Activated T-cell treated with anti-CD3 and anti-CD28 coated beads for 4 hours (primary cell): ENCODE measurements around the gene INO80D.
A peak's percentile ranks its signal among the peaks of the same experiment; 100 is the strongest.

Experiments
- DNase-seq: peaks from one replicate; pipeline ENCODE4 v3.0.0-alpha.2; 2020

Gene INO80D

DNA sequence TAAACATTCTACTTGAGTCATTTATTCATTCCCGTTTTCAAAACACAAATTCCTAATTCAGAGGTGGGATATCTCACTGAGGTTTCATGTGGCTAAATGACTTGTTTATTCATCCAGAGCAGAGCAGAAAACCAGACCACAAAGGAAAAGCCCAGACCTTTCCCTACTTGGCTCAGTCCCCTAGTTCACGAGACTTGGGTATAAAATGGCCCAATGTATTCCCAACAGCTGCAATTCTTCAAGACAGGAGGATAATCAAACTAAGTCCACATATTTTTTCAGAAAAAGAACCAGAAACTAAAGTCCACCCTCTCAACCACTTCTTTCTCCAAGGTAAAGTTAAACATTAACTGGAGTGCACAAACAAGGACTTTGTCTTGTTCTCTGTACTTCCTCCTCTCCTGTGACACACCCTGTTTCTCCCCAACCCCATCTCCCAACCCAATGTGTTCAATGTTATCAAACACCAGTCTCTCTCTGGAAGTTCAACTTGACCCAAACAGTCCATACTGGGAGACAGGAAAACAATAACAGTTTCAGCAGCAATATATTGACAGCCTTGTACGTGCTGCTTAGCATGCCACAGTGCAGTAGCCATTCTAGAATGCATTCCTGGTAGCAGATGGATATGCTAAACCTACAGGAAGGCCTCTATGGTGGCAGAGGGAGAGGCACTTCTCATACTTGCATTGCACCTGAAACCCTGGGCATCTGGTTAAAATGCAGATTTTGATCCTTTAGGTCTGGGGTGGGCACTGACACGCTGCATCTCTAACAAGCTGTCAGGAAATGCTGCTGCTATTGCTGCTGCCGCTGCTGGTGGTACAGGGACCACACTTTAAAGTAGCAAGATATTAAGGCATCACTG is 110.7 kb downstream of the INO80D start:
- no peak for DNase-seq

DNA sequence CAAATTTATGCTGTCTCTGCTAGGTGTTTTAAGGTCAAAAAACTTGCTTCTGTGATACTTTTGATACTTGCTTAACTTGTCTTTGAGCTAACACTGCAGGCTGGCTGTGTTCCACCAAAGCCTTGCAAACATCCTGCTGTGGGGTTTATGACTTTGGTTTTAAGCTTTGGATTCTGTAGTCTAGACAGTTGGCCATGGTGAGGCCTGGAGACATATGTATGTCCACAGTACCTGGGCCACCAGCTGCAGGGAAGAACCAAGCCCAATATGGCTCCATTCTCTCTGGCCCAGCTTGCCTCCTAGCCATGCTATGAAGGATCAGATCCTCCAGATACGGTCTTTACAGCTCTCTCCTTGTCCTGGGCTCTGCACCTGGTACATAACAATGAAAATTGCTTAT is 113.9 kb downstream of the INO80D start:
- no peak for DNase-seq

DNA sequence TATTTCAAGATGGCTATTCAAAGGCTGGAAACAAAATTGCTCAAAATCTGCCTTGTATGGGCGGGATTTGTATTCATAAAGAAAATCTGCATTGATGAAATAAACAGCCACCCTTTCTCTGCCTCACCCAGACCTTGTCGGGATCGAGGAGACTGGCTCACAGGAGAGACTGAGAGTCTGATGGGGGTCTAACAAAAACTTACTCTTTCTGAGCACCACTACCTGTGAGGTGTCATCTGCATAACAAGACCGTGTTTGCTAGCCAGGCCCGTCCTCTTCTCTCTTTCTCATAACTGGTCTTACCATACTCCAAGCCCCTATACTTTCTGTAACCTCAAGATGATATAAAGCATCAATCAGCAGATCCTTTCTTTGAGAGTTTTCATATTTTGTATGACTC is 115.6 kb downstream of the INO80D start:
- no peak for DNase-seq

DNA sequence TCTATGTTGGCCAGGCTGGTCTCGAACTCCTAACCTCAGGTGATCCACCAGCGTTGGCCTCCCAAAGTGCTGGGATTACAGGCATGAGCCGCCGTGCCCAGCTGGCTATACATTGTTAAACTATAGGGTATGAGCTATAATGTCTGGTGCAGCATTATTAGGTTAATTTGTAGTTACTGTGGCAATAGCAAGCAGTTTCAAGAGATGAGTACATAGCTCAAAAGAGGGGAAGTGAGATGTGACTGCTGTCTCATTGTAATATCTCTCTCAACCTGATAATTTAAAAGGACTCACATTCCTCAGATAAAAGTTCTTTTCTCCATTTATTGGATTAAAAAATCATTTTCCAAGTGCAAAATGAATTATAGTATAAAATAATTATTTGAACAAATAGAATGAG is 116.4 kb downstream of the INO80D start:
- no peak for DNase-seq

DNA sequence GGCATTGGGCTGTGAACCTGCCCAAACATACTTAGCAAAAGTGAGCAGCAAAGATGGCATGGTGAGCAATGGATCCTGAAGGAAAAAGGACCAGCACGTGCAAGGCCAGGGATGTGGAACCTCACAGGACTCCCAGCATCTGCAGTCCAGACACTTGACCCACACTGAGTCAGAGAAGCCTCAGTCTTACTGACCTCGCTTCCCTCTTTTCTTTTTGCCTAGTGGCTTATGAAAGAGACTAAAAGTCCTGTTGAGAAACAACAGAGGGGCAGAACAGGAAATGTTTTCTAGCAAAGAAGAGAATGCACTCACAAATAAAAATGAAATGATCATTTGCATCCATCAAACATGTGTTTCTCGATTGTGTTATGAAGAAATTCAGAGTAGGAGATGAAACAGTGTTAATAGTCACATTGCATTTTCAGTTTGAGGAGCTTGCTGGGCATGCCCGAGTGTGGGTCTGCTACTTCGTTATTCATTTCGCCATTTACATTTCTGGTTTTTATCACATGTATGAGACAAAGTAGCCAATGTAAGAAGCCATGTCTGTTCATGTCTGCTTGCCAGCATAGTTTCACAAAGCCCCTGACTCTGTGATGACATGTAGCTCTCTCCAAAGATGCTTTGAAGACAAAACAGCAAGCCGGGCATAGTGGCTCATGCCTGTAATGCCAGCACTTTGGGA is 118.4 kb downstream of the INO80D start:
- DNase-seq, result no peak

DNA sequence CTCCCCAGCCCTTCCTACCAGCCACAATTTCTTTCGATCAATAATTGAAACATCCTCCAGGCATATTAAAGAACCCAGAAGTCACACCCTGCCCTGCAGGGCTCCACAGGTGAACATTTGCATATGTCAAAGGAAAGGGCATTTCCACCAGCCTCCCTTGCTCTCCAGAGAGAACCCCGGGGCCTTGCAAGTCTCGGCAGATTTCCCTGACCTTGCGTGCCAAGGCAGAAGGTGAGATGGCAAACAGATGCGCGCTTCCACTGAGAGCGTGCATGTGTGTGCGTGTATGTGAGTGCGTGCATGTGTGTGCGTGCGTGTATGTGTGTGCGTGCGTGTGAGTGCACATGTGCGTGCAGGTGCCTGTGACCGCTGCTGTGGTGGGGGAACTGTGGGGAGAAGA is 120.3 kb downstream of the INO80D start:
- no peak for DNase-seq

DNA sequence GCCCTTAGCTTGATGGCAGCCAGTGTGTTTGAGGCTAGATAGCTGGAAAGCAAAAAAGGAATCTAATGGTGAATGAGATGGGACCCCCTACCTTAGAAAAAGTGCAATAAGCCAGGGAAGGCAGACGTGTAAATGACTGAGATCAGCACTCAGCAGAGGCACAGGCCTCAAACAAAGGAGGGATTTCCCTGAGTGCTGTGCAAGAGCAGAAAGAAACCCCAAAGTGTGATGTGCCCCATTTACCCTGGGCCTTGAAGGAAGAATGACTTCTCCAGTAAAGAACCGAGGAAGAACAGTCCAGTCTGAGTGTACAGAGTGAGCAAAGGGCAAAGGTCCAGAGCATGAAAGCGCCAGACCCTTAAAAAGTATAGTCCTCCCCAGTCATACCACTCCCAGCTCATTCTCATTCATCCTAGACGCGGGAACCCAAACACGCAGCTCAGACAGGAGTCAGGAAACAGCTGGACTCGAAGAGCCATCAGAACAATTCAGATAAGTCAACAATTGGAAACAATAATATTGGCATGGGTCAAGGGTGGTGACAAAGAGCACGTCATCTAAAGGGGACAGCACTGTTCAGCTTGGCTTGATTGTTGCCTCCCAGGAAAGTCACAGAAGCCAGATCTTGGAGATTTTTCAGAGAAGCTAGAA is 121.7 kb downstream of the INO80D start:
- no peak for DNase-seq

DNA sequence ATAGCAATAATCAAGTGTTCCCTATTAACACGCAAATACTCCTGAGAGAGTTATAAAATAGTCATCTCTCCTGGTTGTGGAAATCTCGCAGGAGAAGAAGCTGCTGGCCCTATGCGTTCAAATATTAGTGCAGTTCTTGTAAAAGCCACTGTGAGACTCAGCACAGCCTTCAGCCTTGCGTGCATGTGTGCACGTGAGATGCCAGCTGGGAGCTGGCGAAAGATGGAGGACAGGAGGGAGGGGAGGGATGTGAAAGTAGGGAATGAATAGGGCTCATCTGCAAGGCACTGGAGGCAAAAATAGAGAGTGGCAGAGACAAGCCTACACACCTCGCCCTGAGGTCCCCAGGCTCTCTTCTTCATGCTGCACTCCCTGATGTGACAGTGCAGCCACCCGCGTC is 126.5 kb downstream of the INO80D start:
- DNase-seq, result no peak

DNA sequence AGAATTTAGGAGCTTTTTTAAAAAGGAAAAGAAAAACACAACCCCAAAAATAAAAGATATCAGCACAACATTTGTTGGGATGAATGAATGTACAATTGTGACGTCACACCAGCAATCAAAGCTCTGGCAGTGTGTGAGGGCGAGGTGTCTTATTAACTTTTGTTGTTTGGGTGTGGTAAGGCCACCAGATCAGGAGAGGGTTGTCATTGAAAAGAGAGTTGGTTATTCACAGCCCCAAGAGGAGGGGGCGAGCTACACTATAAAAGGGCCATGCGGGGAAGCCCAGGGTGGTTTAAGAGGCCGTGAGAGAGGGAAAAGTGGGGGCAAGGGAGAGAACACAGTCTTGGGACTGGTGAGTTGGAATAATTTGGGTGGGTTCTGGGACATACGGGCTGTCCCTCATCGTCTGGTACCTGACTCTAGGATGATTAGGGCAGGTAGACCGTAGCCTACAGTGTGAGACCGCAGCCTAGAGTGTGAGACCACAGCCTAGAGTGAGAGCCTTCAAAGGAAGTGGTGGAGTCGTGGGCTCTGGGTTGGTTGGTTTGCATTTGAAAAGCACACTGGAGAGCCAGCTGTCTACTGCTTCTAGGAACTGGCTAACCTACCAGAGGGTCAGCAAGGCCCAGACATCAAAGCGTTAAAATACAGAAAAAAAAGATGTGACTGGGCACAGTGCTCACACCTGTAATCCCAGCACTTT is 128.4 kb downstream of the INO80D start:
- DNase-seq, result no peak

DNA sequence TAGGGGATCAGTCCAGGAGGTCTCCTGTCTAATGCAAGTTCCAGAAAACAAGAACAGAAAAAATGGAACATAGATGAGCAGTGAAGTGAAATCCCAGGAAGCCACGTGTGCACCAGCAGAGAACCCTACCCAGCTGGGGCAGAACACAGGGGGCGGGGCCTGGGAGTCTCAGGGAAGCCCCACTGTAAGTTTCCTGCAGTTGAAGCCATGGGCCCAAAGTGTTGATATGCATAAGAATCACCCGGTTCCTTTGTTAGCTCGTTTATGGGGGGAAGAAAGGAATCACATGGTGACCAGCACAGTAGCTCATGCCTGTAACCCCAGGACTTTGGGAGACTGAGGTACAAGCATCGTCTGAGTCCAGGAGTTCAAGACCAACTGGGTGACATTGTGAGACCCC is 131.3 kb downstream of the INO80D start:
- DNase-seq, result no peak

DNA sequence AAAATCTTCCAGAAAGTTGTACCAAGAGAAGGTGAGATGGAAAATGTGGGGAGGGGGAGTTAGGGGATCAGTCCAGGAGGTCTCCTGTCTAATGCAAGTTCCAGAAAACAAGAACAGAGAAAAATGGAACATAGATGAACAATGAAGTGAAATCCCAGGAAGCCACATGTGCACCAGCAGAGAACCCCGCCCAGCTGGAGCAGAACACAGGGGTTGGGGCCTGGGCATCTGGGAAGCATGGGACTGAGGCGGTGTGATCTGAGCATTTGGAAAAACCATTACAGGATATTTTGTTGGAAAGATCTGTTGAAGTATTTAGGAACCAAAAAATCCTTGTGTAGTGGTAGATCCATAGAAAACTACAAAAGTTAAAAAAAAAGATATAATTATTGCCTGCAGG is 133.7 kb downstream of the INO80D start:
- DNase-seq, result no peak

DNA sequence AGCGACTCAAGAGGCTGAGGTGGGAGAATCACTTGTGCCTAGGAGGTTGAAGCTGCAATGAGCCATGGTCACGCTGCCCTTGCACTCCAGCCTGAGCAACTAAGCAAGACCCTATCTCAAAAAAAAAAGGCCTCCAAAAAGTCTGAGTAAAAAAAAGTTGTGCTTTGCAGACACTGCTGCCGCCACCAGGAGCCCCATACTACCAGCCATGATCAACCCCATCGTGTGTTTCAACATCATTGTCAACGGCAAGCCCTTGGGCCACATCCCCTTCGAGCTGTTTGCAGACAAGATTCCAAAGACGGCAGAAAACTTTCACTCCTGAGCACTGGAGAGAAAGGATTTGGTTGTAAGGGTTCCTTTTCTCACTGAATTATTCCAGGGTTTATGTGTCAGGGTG is 137.1 kb downstream of the INO80D start:
- DNase-seq, result no peak

DNA sequence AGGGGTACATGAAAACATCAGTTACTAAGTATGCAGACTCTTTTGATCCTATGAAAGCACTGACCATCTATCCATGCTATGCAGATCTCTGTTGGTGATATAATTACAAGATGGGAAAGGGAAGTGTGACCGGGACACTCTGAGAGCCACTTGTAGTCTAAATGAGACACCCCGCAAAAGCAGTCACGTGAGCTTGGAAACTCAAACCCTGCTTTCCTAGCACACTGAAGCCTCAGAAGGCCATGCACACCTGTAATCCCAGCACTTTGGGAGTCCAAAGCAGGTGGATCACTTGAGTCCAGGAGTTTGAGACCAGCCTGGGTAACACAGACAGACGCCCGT is 137.5 kb downstream of the INO80D start:
- DNase-seq, result no peak

DNA sequence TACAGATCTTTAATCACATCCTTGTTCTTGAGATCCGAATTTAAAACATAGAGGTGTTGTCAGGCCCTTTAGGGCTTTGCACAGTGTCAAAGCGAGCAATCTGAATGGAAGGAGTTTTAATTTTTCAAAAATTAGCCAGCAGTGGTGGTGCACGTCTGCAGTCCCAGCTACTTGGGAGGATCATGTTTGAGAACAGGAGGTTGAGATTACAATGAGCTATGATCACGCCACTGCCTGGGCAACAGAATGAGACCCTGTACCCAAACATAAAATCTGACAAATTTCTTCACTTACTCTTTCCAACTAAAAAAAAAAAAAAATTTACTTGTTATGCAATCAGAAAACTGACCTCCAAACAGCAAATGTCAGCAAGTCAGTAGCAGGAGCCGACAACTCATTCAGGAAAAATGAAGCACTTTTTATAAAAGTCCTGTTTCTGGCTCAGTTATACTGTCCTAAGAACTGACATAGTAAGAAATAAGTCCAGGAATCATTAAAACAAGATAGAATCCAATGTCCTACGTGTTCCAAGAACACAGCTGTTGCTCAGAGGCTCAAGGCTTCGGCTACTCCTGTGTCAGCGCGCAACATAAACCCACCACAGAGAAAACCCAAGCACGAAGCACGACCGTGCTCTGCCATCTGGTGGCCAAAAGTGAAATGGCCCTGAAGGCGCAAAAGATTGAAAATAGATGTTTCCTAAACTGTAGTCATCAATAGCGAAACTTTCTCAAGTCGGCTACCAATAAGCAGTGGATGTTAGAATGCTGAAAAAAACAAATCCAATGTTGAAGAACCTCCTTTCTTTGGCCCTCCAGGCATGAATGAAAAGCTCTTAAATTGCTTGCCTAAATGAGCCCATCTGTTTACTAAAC is 138.1 kb downstream of the INO80D start:
- peak; percentile 45 for DNase-seq

DNA sequence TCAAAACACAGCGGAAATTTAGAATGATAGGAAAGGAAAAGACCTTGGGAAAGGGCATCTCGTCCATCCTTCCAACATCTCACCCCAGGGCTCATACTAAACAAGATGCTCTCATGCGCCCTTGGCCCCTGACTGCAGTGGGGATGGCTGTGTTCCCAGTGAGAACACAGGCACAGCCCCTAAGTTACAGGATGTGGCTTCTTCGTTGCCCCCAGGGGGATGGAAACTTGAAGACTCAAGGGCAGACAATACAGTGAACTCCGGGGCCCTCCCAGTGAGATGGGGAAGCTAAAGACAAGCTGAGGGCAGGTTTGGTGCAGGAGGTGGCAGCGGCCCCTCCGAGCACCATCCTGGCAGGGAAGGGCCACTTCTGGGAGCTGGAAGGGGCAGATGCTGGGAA is 139.7 kb downstream of the INO80D start:
- DNase-seq, result no peak
